HG02678 (cell line): ENCODE data around the gene FADS2.

Experiments used
- ATAC-seq: cut with Tn5 transposase; IDR thresholded peaks from one replicate; pipeline ENCODE4 v1.9.1; 2021; ENCODE audit warnings: mild to moderate bottlenecking, moderate library complexity; ENCODE audit not compliant: unreplicated experiment

Gene FADS2

GRCh38 chr11:61844909-61845565 lies 16.9 kb downstream of the FADS2 start:
- ATAC-seq = no peak

- ATAC-seq = no peak
Observed at GRCh38 chr11:61846362-61847020, 18.4 kb downstream of the FADS2 start.

GRCh38 chr11:61847914-61848581 lies 19.9 kb downstream of the FADS2 start:
- no peak for ATAC-seq

GRCh38 chr11:61848631-61849030 lies 20.5 kb downstream of the FADS2 start:
- no peak for ATAC-seq

- ATAC-seq = no peak
Observed at GRCh38 chr11:61850687-61851086, 22.6 kb downstream of the FADS2 start.

- ATAC-seq = no peak
Observed at GRCh38 chr11:61851113-61851899, 23.2 kb downstream of the FADS2 start.

GRCh38 chr11:61851900-61852295 lies 23.8 kb downstream of the FADS2 start:
- no peak for ATAC-seq

GRCh38 chr11:61853698-61854169 lies 25.6 kb downstream of the FADS2 start:
- ATAC-seq = no peak

GRCh38 chr11:61854206-61854895 lies 26.3 kb downstream of the FADS2 start:
- ATAC-seq = no peak

GRCh38 chr11:61854966-61855714 lies 27.0 kb downstream of the FADS2 start:
- ATAC-seq = no peak

- no peak for ATAC-seq
Observed at GRCh38 chr11:61855939-61856680, 28.0 kb downstream of the FADS2 start.

- no peak for ATAC-seq
Observed at GRCh38 chr11:61860054-61860903, 32.2 kb downstream of the FADS2 start.

- ATAC-seq = no peak
Observed at GRCh38 chr11:61861634-61862033, 33.5 kb downstream of the FADS2 start.

- no peak for ATAC-seq
Observed at GRCh38 chr11:61862714-61863547, 34.8 kb downstream of the FADS2 start.

GRCh38 chr11:61863548-61864081 lies 35.5 kb downstream of the FADS2 start:
- no peak for ATAC-seq

GRCh38 chr11:61864814-61865775 lies 37.0 kb downstream of the FADS2 start:
- no peak for ATAC-seq
